HepG2 (cell line): ENCODE data around the gene ZCCHC17. TPM values are rescaled to one million over a fixed set of nuclear protein-coding genes. Genes with fewer than 3 reads are reported as not detected.

Experiments used
- ATAC-seq: fragments of 200-7000 bp; cut with Tn5 transposase; 3 replicates; pipeline ENCODE4 v1.9.1; 2020; ENCODE audit warnings: mild to moderate bottlenecking, moderate library complexity
- BruUV-seq: library from RNA; stranded (reverse); fragments of 400-500 nt; replicated peaks from 2 replicates; lab custom pipeline; 2021; lab: Mats Ljungman, UMichigan
- CTCF ChIA-PET: fragments of 300-600 bp; formaldehyde crosslinking; extraction: SDS; loops from one replicate; lab custom pipeline; 2021; ENCODE audit warnings: low total read pairs, inconsistent platforms, low intra/inter-chr PET ratio; lab: Yijun Ruan, JAX
- POLR2A ChIA-PET: fragments of 350-600 bp; sonication (Branson Sonifier 250); formaldehyde crosslinking; loops from one replicate; lab custom pipeline; 2020; ENCODE audit warnings: antibody characterized with exemption, inconsistent platforms; lab: Yijun Ruan, JAX
- DNase-seq: peaks from one replicate; pipeline ENCODE4 v3.0.0-alpha.2; 2015; ENCODE audit warnings: low spot score
- FAIRE-seq: peaks from 3 replicates; lab custom pipeline; 2011; peaks lifted over from hg19 to GRCh38; lab: Jason Lieb, UNC
- H2AFZ ChIP-seq: one replicate; pipeline ENCODE4 v1.6.1; 2011; ENCODE audit warnings: low read length, inconsistent platforms
- H3K27ac ChIP-seq: fragments of 300-600 bp; 3 replicates; pipeline ENCODE4 v1.8.0; 2011; ENCODE audit warnings: mixed run types, mild to moderate bottlenecking, mixed read lengths, low read length, inconsistent platforms; ENCODE audit not compliant: insufficient read depth; ENCODE audit errors: extremely low read length
- H3K27me3 ChIP-seq, 2 experiments: fragments of 200-600 bp in 1 of 2; 2 replicates in 1 of 2; 3 replicates in 1 of 2; pipeline versions ENCODE4 v1.6.0 to v1.8.0; 2011; ENCODE audit warnings: low read length in 2 of 2, mild to moderate bottlenecking in 2 of 2, moderate library complexity in 2 of 2, inconsistent platforms in 1 of 2; ENCODE audit not compliant: insufficient read depth in 2 of 2, control insufficient read depth in 1 of 2
- H3K36me3 ChIP-seq, 2 experiments: fragments of 200-600 bp in 1 of 2; replicated peaks in 1 of 2; 2 replicates in 1 of 2; 3 replicates in 1 of 2; pipeline versions ENCODE4 v1.5.1 to v1.8.0; 2011; ENCODE audit warnings: low read length in 2 of 2, inconsistent platforms in 1 of 2; ENCODE audit not compliant: insufficient read depth in 2 of 2, control insufficient read depth in 1 of 2
- H3K4me1 ChIP-seq: 2 replicates; pipeline ENCODE4 v1.5.1; 2012; ENCODE audit warnings: low read length, inconsistent platforms; ENCODE audit not compliant: insufficient read depth
- H3K4me2 ChIP-seq: 2 replicates; pipeline ENCODE4 v1.6.0; 2011; ENCODE audit warnings: low read depth, low read length, inconsistent platforms
- H3K4me3 ChIP-seq, 3 experiments: fragments of 200-600 bp in 1 of 3; sonication (generic), shearing (Covaris generic) in 1 of 3; replicated peaks in 1 of 3; 2 replicates each; pipeline ENCODE4 v1.5.1; 2011 to 2016; ENCODE audit warnings: low read length in 3 of 3, inconsistent platforms in 2 of 3, low read depth in 2 of 3, mild to moderate bottlenecking in 2 of 3, control low read depth in 1 of 3, mixed read lengths in 1 of 3; ENCODE audit not compliant: insufficient read depth in 1 of 3
- H3K79me2 ChIP-seq: one replicate; pipeline ENCODE4 v1.6.1; 2011; ENCODE audit warnings: low read length, inconsistent platforms; ENCODE audit not compliant: insufficient read depth
- H3K9ac ChIP-seq: 2 replicates; pipeline ENCODE4 v1.6.0; 2011; ENCODE audit warnings: mild to moderate bottlenecking, low read depth, low read length, inconsistent platforms; ENCODE audit not compliant: insufficient read depth
- H3K9me3 ChIP-seq: 2 replicates; pipeline ENCODE4 v1.5.1; 2012; ENCODE audit warnings: mild to moderate bottlenecking, low read length
- H4K20me1 ChIP-seq: 2 replicates; pipeline ENCODE4 v1.6.0; 2011; ENCODE audit warnings: inconsistent platforms, mild to moderate bottlenecking, low read length, moderate library complexity; ENCODE audit not compliant: insufficient read depth
- CC2D1A ChIP-seq: sonication (generic); formaldehyde crosslinking; IDR thresholded peaks from 2 replicates; pipeline ENCODE4 v1.8.1; 2023; ENCODE audit warnings: mild to moderate bottlenecking, missing genetic modification reagents
- ZFAT ChIP-seq: sonication (generic); formaldehyde crosslinking; conservative IDR thresholded peaks from 2 replicates; pipeline ENCODE4 v1.8.1; 2023; ENCODE audit warnings: missing genetic modification reagents, inconsistent platforms
- ZFP90 ChIP-seq: sonication (generic); formaldehyde crosslinking; IDR thresholded peaks from 2 replicates; pipeline ENCODE4 v1.8.0; 2022; ENCODE audit warnings: missing genetic modification reagents, mild to moderate bottlenecking, inconsistent platforms, borderline replicate concordance
- WGBS: methylation state at CpG from one replicate; pipeline ENCODE4 v1.1.6; 2017; ENCODE audit warnings: low lambda C conversion rate; 5-methylcytosine and 5-hydroxymethylcytosine counted together
- in situ Hi-C: cut with HindIII; loops from 2 replicates; pipeline ENCODE4 v1.10.0; 2017; ENCODE audit warnings: low pct_unique_long_range_greater_than_20kb; ENCODE audit not compliant: extremely low pct_ligation_motif_present
- intact Hi-C: fragments of 100-400 bp; cut with micrococcal nuclease; formaldehyde crosslinking; loops from one replicate; pipeline ENCODE4 v1.10.0; 2022; ENCODE audit not compliant: unreplicated experiment
- polyA plus RNA-seq, 8 experiments: library from polyadenylated mRNA; depleted of rRNA in 3 of 8; stranded (reverse) in 7 of 8; unstranded in 1 of 8; fragments of >200 nt; fragmentation: Illumina TruSeq in 4 of 8; extraction: Trizol in 4 of 8; gene quantifications; 2 replicates each; pipeline versions ENCODE4 v1.2.1 to v1.2.3, GENCODE V29; 2011 to 2016; ENCODE audit warnings: low read depth in 4 of 8, missing spikeins in 1 of 8, mixed read lengths in 1 of 8; ENCODE audit not compliant: insufficient read depth in 1 of 8
- total RNA-seq, 5 experiments: library from RNA; depleted of rRNA; stranded (reverse); fragments of >200 nt; fragmentation: Illumina TruSeq; extraction: Trizol; gene quantifications; 2 replicates each; pipeline ENCODE4 v1.2.3, GENCODE V29; 2016; ENCODE audit warnings: low read depth in 1 of 5
- TF ChIP-seq, protein P1 (sequence below): sonication (generic); formaldehyde crosslinking; IDR thresholded peaks from 2 replicates; pipeline ENCODE4 v1.5.0; 2020; ENCODE audit warnings: missing genetic modification reagents
- TF ChIP-seq, protein P2 (sequence below): IDR thresholded peaks from 2 replicates; pipeline ENCODE4 v1.6.1; 2012; ENCODE audit warnings: low read depth, low read length, improper control_type of control experiment
- TF ChIP-seq, protein P3 (sequence below): sonication (generic); formaldehyde crosslinking; IDR thresholded peaks from 2 replicates; pipeline ENCODE4 v1.4.0; 2020; ENCODE audit warnings: missing genetic modification reagents
- TF ChIP-seq, protein P4 (sequence below): sonication (generic); formaldehyde crosslinking; IDR thresholded peaks from 2 replicates; pipeline ENCODE4 v1.5.1; 2020; ENCODE audit warnings: mild to moderate bottlenecking, missing genetic modification reagents

Gene ZCCHC17
- total and polyA plus RNA-seq, 2 of the 13 experiments (the other 11 are each of a cell fraction or from before 2014, with no cell fraction given), result 20.5 to 53.0 TPM

DNA sequence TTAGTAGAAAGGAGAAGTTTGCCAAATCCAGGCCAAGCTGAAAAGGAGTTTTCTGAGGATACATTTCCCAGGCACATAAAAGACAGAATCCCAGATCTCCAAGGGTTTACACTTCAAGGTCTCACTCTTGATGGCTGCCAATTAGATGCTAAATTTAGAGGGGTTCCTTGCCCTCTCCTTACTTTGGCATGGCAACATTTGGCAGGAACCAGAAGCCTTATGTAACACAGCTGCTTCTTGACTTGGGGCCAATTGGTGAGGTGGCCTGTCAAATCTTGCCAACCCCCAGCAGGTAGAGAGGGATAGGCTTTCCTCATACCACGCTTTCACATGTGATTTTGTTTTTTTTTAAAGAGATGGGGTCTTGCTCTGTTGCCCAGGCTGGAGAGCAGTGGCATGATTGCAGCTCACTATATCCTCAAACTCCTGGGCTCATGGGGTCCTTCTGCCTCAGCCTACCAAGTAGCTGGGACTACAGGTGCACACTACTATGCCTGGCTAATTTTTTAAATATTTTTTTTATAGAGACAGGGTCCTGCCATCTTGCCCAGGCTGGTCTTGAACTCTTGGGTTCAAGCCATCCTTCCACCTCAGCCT lies 31.9 kb upstream of the ZCCHC17 start:
- Histone ChIP-seq H4K20me1 (no peaks in the 10 kb centered on the region), H3K27me3 (no peaks in the 10 kb centered on the region), H3K9ac (no peak overlapping the region), H3K4me3 (no peak overlapping the region), H3K36me3 (peaks cover 27 to 77% of the 10 kb centered on the region in 2 experiments), H3K4me1 (no peaks in the 10 kb centered on the region), H3K79me2 (no peaks in the 10 kb centered on the region), H3K27ac (no peak overlapping the region), H3K9me3 (no peaks in the 10 kb centered on the region), H2AFZ (no peak overlapping the region), H3K4me2 (no peak overlapping the region)
- in situ Hi-C loops, result no loop called here
- intact Hi-C loops, result no loop called here
- 100% methylated on average over 1 of the region's 1 CpG for WGBS
- ATAC-seq (no peak), DNase-seq (no peak), FAIRE-seq (no peak)
- ChIA-PET CTCF (no interaction called here), POLR2A (interaction anchor here (1.0 kb wide), 1 partner anchor 15 kb away, joined by 3 read pairs; no protein-coding TSS in a partner anchor)
- TF ChIP-seq, protein P1, sequence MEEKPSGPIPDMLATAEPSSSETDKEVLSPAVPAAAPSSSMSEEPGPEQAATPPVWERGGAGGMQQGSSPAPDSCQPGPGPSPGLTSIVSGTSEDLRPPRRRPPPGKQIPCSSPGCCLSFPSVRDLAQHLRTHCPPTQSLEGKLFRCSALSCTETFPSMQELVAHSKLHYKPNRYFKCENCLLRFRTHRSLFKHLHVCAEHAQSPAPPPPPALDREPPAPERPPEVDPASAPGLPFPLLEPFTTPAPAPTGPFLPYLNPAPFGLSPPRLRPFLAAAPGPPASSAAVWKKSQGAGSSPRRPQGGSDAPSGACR, result no peak
- TF ChIP-seq ZFAT (CRISPR knock-in tag) (no peak), CC2D1A (no peak), ZFP90 (CRISPR knock-in tag) (no peak)
- TF ChIP-seq, protein P2, sequence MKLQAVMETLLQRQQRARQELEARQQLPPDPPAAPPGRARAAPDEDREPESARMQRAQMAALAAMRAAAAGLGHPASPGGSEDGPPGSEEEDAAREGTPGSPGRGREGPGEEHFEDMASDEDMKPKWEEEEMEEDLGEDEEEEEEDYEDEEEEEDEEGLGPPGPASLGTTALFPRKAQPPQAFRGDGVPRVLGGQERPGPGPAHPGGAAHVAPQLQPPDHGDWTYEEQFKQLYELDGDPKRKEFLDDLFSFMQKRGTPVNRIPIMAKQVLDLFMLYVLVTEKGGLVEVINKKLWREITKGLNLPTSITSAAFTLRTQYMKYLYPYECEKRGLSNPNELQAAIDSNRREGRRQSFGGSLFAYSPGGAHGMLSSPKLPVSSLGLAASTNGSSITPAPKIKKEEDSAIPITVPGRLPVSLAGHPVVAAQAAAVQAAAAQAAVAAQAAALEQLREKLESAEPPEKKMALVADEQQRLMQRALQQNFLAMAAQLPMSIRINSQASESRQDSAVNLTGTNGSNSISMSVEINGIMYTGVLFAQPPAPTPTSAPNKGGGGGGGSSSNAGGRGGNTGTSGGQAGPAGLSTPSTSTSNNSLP, result no peak
- TF ChIP-seq, protein P3, sequence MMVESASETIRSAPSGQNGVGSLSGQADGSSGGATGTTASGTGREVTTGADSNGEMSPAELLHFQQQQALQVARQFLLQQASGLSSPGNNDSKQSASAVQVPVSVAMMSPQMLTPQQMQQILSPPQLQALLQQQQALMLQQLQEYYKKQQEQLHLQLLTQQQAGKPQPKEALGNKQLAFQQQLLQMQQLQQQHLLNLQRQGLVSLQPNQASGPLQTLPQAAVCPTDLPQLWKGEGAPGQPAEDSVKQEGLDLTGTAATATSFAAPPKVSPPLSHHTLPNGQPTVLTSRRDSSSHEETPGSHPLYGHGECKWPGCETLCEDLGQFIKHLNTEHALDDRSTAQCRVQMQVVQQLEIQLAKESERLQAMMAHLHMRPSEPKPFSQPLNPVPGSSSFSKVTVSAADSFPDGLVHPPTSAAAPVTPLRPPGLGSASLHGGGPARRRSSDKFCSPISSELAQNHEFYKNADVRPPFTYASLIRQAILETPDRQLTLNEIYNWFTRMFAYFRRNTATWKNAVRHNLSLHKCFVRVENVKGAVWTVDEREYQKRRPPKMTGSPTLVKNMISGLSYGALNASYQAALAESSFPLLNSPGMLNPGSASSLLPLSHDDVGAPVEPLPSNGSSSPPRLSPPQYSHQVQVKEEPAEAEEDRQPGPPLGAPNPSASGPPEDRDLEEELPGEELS, result no peak
- TF ChIP-seq, protein P4, sequence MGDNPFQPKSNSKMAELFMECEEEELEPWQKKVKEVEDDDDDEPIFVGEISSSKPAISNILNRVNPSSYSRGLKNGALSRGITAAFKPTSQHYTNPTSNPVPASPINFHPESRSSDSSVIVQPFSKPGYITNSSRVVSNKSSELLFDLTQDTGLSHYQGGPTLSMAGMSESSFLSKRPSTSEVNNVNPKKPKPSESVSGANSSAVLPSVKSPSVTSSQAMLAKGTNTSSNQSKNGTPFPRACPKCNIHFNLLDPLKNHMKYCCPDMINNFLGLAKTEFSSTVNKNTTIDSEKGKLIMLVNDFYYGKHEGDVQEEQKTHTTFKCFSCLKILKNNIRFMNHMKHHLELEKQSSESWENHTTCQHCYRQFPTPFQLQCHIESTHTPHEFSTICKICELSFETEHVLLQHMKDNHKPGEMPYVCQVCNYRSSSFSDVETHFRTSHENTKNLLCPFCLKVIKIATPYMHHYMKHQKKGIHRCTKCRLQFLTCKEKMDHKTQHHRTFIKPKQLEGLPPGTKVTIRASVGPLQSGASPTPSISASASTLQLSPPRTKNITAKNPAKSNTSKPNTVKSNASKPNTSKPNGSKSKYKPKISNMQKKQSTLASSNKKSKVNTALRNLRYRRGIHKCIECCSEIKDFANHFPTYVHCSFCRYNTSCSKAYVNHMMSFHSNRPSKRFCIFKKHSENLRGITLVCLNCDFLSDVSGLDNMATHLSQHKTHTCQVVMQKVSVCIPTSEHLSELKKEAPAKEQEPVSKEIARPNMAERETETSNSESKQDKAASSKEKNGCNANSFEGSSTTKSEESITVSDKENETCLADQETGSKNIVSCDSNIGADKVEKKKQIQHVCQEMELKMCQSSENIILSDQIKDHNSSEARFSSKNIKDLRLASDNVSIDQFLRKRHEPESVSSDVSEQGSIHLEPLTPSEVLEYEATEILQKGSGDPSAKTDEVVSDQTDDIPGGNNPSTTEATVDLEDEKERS (CRISPR knock-in tag), result no peak
- no TSS peak for BruUV-seq
